Measurements from ENCODE around the gene BANP. TPM values are rescaled to one million over a fixed set of nuclear protein-coding genes. Genes with fewer than 3 reads are reported as not detected.
A peak's percentile ranks its signal among the peaks of the same experiment; 100 is the strongest.
"Not testable (repeated sequence)": the region's sequence is repeated elsewhere in the genome, so short reads cannot be mapped to it uniquely, and the experiment has no call there.

The BANP gene
- total and polyA plus RNA-seq, 2 of the 8 experiments (the other 6 are each of a cell fraction or from before 2014, with no cell fraction given), result 25.8 to 39.8 TPM

DNA sequence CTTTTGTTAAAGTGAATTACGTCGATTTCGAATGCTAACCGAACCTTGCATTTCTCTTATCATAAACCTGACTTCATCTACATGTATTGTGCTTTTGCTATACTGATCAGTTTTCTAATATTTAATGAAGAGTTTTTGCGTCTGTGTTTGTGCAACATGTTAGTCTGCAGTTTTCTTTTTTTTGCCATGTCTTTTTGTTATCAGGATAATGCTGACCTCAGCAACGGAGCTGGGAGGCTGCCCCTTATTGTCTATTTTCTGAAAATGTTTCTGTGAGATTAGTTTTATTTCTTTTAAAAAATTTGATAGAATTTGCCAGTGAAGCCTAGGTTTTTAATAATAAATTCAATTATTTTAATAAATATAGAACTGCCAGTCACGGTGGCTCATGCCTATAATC lies 40.9 kb downstream of the BANP start:
- POLR2A ChIA-PET (ENCODE audit: partially characterized antibody); H2BK12ac ChIP-seq (ENCODE audit: low read depth, low read length); H3K36me3 ChIP-seq (ENCODE audit: control insufficient read depth in 2 of 4, insufficient read depth in 4 of 4, low read length in 3 of 4); H2BK5ac ChIP-seq (ENCODE audit: low read depth, low read length); H3K14ac ChIP-seq (ENCODE audit: insufficient read length); H4K20me1 ChIP-seq (replicated peaks in 1 of 2; ENCODE audit: control insufficient read depth in 1 of 2, insufficient read depth in 2 of 2, low read length in 2 of 2); H3K56ac ChIP-seq (replicated peaks; ENCODE audit: insufficient read length, low read depth, low read length); H3K4ac ChIP-seq (replicated peaks; ENCODE audit: insufficient read length, low read depth, low read length); H3K27me3 ChIP-seq (replicated peaks in 1 of 4; ENCODE audit: control insufficient read depth in 3 of 4, extremely low read depth in 1 of 4, insufficient read depth in 3 of 4, low read length in 3 of 4); H4K5ac ChIP-seq (ENCODE audit: insufficient read length, low read depth, low read length); H2BK15ac ChIP-seq (ENCODE audit: low read length); H3K23me2 ChIP-seq (ENCODE audit: low read depth, low read length); H3K4me1 ChIP-seq (replicated peaks in 1 of 4; ENCODE audit: control insufficient read depth in 3 of 4, insufficient read depth in 4 of 4, low read length in 3 of 4); H3K27ac ChIP-seq (ENCODE audit: low read depth, low read length); FAIRE-seq; H4K8ac ChIP-seq (ENCODE audit: extremely low read depth, insufficient read depth, low read length); H3K23ac ChIP-seq (ENCODE audit: insufficient read length); H3K79me1 ChIP-seq (ENCODE audit: low read depth, low read length); H2BK20ac ChIP-seq (ENCODE audit: low read length); H3K9ac ChIP-seq (replicated peaks in 1 of 4; ENCODE audit: extremely low read depth in 1 of 4, low read depth in 3 of 4, low read length in 3 of 4); H3K18ac ChIP-seq (ENCODE audit: extremely low read depth, low read length); H2AK5ac ChIP-seq (ENCODE audit: low read depth, low read length); H2BK120ac ChIP-seq (replicated peaks; ENCODE audit: low read depth, low read length); H3K79me2 ChIP-seq (ENCODE audit: control insufficient read depth in 1 of 2, insufficient read depth in 2 of 2, low read length in 2 of 2); DNase-seq (ENCODE audit: low read depth in 1 of 2, low spot score in 2 of 2); H3K4me3 ChIP-seq (ENCODE audit: extremely low read depth in 1 of 4, insufficient read depth in 2 of 4, low read depth in 3 of 4, low read length in 4 of 4); H2AFZ ChIP-seq (ENCODE audit: low read length); CTCF ChIA-PET (ENCODE audit: partially characterized antibody); H3K9me3 ChIP-seq (ENCODE audit: insufficient read depth in 2 of 2, low read depth in 1 of 2, low read length in 1 of 2); H3K4me2 ChIP-seq (ENCODE audit: insufficient read depth in 1 of 2, low read depth in 2 of 2, low read length in 2 of 2); H4K91ac ChIP-seq (replicated peaks; ENCODE audit: insufficient read length, low read length): not testable (repeated sequence)
- 0 out of 2 replicates have a peak, but pooled peaks have one; percentile 22 for TF ChIP-seq MAFK (IDR thresholded peaks at IDR 0.05; ENCODE audit: low read depth, low read length)
- 99% methylated on average over 7 of the region's 7 CpGs; no CpG with 5 or more reads in 1 of the 2 experiments for WGBS, 2 experiments (ENCODE audit: extremely low coverage in 1 of 2, insufficient coverage in 1 of 2, insufficient read length in 1 of 2, insufficient replicate concordance in 2 of 2, low coverage in 1 of 2, low lambda C conversion rate in 2 of 2, missing lambda C conversion rate in 1 of 2)
